Stimulated activated CD8-positive, alpha-beta memory T cell treated with anti-CD3 and anti-CD28 coated beads, Interleukin-12 subunit alpha, Interleukin-12 subunit beta, amount 100 ng/mL, for 24 hours (primary cell): ENCODE results near the gene CLCN1.

Experiments
- DNase-seq: peaks from one replicate; pipeline ENCODE4 v3.0.0-alpha.2; 2020; ENCODE audit errors: extremely low read depth

The CLCN1 gene

DNA sequence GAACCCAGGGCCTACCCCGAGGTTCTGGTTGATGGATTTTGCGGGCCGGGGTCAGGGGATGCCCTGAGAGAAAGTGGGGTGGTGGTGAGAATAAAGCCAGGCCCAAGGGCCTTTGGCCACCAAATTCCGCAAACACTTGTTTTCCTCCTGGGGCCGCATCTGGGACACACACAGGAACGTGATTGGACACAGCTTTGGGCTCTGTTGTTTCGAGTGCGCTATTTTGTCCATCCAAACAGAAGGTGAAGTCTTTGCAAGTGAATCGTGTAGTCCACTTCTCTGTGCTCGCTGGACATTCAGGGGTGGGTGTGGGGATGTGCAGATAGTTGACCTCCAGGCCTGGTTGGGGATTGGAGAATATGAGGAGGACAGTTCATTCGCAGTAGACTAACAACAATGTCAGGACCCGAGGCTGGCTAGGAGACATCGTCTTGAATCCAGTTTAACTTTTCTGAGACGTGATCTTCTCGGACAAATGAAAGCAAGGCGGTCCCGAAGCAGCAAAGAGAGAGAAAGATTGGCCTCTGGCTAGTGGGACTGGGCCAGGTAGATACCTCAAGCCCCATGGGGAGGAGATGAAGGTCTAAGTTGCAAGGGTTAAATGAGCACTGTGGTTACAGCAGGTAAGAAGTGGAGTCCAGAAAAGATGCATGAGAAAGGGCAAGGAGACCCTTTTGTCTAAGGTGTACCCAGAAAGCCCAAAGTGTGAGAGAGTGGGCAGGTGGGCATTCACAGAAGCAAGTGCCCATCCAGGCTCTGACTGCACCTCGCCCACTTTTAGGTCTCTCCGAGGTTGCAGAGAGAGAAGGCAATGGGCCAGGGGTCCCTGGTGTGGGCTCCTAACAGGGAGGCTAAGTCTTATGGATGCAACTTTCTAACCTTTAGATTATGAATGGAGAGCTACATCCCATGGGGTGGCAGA is 47.4 kb downstream of the CLCN1 start:
- DNase-seq = no peak

DNA sequence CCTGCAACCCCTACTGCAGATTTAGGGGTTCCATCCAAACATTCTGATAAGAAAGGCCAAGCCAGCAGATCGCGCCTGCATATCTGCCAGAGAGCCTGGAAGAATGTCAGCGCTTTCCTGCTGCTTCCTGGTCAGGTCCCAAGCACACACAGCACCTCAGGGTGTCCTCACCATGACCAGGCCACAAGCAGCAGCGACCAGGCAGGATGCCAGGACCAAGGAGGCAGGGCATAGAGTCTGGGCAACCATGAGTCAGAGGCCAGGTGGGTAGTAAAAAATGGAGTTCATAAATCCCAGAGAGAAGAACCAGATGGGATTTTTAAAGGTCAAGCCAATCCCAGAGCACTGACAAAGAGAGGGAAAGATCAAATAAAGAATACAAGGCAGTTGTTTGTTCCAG is 52.1 kb downstream of the CLCN1 start:
- no peak for DNase-seq

- no peak for DNase-seq
Observed at GRCh38 chr7:143368387-143368786, 52.5 kb downstream of the CLCN1 start.

DNA sequence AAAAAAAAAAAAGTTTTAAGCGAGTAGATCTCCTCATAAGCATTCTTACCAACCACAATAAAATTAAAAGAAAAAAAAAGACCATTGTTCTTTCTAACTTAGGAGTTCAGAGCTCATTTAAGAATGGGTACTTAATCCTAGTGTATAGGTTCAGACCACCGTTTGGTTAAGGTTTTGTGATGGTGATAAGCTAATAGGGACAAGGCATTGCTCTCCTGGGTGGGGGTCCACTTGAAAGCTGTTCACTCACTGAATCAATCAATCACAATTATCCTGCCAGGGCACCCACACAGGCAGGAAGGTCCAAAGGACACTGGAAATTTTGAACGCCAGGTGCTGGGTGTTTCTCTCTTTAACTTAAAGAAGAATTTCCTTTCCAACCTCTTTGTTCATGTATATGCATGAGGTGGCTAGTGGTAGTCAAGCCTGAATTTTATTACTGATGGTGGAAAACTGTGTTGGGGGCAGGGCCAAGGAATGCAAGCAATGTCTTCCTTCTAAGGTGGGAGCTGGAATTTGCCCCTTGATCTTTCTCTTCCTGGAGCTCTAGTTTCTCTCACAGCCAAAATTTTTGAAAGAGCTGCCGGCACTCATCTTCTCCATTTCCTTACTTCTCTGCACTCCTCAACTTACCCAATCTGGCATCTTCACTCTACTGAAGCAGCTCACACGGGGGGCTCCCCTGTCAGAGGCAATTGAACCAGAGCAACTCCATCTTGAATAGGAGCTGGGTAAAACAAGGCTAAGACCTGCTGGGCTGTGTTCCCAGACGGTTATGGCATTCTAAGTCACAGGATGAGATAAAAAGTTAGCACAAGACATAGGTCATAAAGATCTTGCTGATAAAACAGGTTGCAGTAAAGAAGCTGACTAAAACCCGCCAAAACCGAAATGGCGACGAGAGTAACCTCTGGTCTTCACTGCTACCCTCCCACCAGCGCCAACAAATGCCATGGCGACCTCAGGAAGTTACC is 54.1 kb downstream of the CLCN1 start:
- DNase-seq = no peak

DNA sequence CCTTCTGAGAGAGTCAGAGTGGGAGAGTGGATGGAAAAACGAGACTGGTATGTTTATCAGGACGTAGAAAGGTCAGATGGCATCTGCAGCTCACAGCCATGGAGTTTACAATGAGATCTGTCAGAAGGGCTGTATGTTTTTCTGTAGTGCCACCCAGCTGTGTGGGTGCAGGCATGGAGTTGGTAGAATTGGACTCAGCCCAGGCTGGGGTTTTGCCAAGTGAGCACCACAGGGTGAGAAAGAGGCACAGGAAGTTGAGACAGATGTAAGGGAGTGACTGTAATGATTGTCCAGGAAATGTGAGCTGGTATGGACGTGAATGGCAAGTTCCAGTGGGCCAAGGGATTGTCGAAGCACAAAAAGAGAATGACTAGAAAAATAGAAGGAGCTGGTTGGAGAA is 56.2 kb downstream of the CLCN1 start:
- DNase-seq = no peak

GRCh38 chr7:143373255-143373794 is 57.4 kb downstream of the CLCN1 start:
- DNase-seq = no peak

DNA sequence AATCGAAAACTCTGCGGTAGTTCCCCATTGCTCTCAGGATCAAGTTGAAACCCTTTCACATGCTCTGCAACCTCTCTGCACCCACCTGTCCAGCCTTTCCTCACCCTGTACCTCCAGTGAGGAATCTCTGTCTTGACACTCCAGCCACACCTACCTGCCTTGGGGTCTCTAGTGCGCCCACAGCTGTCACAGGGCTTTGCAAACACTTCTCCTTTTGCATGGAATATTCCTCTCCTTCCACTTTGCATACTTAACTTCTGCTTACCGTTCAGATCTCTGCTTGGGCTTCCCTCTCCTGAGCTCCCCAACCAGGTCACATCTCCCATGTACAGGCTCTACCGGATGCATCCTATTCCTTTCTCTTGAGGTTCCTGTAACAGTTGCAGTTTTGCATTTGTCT is 58.6 kb downstream of the CLCN1 start:
- no peak for DNase-seq

GRCh38 chr7:143375298-143376034 is 59.6 kb downstream of the CLCN1 start:
- no peak for DNase-seq

GRCh38 chr7:143376396-143376795 is 60.5 kb downstream of the CLCN1 start:
- no peak for DNase-seq

- no peak for DNase-seq
Observed at GRCh38 chr7:143379611-143380259, 63.8 kb downstream of the CLCN1 start.

GRCh38 chr7:143380260-143380645 is 64.3 kb downstream of the CLCN1 start:
- DNase-seq = peak; percentile 70

GRCh38 chr7:143380646-143381426 is 64.9 kb downstream of the CLCN1 start, which contains the start of gene ZYX:
ZYX (plus strand) TSS chr7:143381345; CDS start chr7:143381572, 227 bp downstream.
- peak; percentile 76 for DNase-seq

- DNase-seq = no peak
Observed at GRCh38 chr7:143381427-143382125, 65.7 kb downstream of the CLCN1 start.

- no peak for DNase-seq
Observed at GRCh38 chr7:143382126-143382790, 66.3 kb downstream of the CLCN1 start.

GRCh38 chr7:143382791-143383641 is 67.1 kb downstream of the CLCN1 start:
- DNase-seq = no peak

GRCh38 chr7:143383642-143383957 is 67.7 kb downstream of the CLCN1 start:
- no peak for DNase-seq

DNA sequence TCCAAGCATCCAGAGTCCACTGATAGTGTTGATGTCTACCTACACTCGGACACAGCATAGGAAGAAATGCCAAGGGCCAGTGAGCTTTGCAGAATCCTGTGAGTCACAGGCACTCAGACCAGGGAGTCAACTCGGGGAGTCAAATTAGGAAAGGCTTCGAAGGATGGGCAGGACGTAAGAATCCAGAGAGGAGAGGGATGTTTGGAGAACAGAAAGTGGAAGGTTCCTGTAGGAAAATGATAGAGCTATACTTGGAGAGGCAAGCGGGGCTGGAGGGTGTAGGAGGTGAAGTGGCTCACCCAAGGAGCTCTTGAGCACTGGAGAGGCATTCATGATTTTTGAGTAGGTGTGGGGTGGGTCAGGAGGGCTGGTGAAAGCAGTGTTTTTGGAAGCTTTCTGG is 68.2 kb downstream of the CLCN1 start:
- DNase-seq = no peak
